Peyer's patch (tissue), 4 donors: ENCODE data around the gene PSMD9.

Experiments
- CTCF ChIP-seq, 6 experiments: fragments of 450-650 bp in 4 of 6; fragments of 200-600 bp in 2 of 6; sonication (generic) in 1 of 6; IDR thresholded peaks; one replicate each; pipeline ENCODE4 v1.5.1; 2017 to 2019; ENCODE audit warnings: antibody characterized with exemption in 6 of 6, mild to moderate bottlenecking in 3 of 6, moderate library complexity in 1 of 6
- POLR2A ChIP-seq, 2 donors: fragments of 450-650 bp; IDR thresholded peaks; one replicate each; pipeline ENCODE4 v1.5.1; 2017; ENCODE audit warnings: antibody characterized with exemption in 2 of 2, mild to moderate bottlenecking in 2 of 2, moderate library complexity in 2 of 2

- no peak for TF ChIP-seq POLR2A (IDR thresholded peaks at IDR 0.05)
- TF ChIP-seq CTCF (IDR thresholded peaks at IDR 0.05) = no peak
These were observed 53.6 kb downstream of the PSMD9 start for GRCh38 chr12:121942145-121942718.
